K562 (cell line): ENCODE measurements around the gene ACRBP. TPM values are rescaled to one million over a fixed set of nuclear protein-coding genes. Genes with fewer than 3 reads are reported as not detected.

ENCODE experiments used
- ATAC-seq: fragments of 200-7000 bp; cut with Tn5 transposase; 3 replicates; pipeline ENCODE4 v1.9.1; 2020; ENCODE audit warnings: moderate library complexity
- BruUV-seq: library from RNA; stranded (reverse); fragments of 400-500 nt; replicated peaks from 2 replicates; lab custom pipeline; 2021; lab: Mats Ljungman, UMichigan
- CTCF ChIA-PET: fragments of 300-600 bp; formaldehyde crosslinking; extraction: SDS; loops from one replicate; lab custom pipeline; 2021; ENCODE audit warnings: low intra/inter-chr PET ratio; lab: Yijun Ruan, JAX
- POLR2A ChIA-PET: fragments of 300-600, 350-650 bp; sonication (Branson Sonifier 250); formaldehyde crosslinking; extraction: SDS; loops from one replicate; lab custom pipeline; 2021; ENCODE audit warnings: antibody characterized with exemption, inconsistent platforms; lab: Yijun Ruan, JAX
- DNase-seq, 4 experiments: peaks; one replicate each; pipeline versions ENCODE4 v3.0.0 to v3.0.0-alpha.2; 2011 to 2018; ENCODE audit warnings: low spot score in 3 of 4, mixed read lengths in 3 of 4; ENCODE audit errors: extremely low read depth in 1 of 4
- FAIRE-seq: peaks from 2 replicates; lab custom pipeline; 2011; peaks lifted over from hg19 to GRCh38; lab: Jason Lieb, UNC
- H2AFZ ChIP-seq: 2 replicates; pipeline ENCODE4 v1.6.0; 2011; ENCODE audit warnings: low read depth, low read length, control low read depth, inconsistent platforms
- H3K27ac ChIP-seq: fragments of 200-600 bp; 3 replicates; pipeline ENCODE4 v1.8.0; 2011; ENCODE audit warnings: low read depth, mild to moderate bottlenecking, control low read depth, inconsistent platforms, low read length, moderate library complexity, mixed read lengths; ENCODE audit errors: extremely low read depth
- H3K27me3 ChIP-seq, 2 experiments: fragments of 300-600 bp in 1 of 2; 2 replicates in 1 of 2; 3 replicates in 1 of 2; pipeline versions ENCODE4 v1.6.0 to v1.8.0; 2011; ENCODE audit warnings: inconsistent platforms in 2 of 2, low read length in 2 of 2, mild to moderate bottlenecking in 1 of 2, mixed read lengths in 1 of 2, moderate library complexity in 1 of 2; ENCODE audit not compliant: control insufficient read depth in 2 of 2, insufficient read depth in 2 of 2
- H3K36me3 ChIP-seq: fragments of 300-600 bp; 3 replicates; pipeline ENCODE4 v1.8.0; 2011; ENCODE audit warnings: mild to moderate bottlenecking, low read length, inconsistent platforms; ENCODE audit not compliant: control insufficient read depth, insufficient read depth
- H3K4me1 ChIP-seq, 2 experiments: fragments of 200-600 bp in 1 of 2; replicated peaks in 1 of 2; 2 replicates in 1 of 2; 3 replicates in 1 of 2; pipeline versions ENCODE4 v1.5.1 to v1.8.0; 2011; ENCODE audit warnings: inconsistent platforms in 2 of 2, low read length in 2 of 2, mild to moderate bottlenecking in 1 of 2, mixed read lengths in 1 of 2, moderate library complexity in 1 of 2; ENCODE audit not compliant: control insufficient read depth in 2 of 2, insufficient read depth in 2 of 2
- H3K4me2 ChIP-seq: 2 replicates; pipeline ENCODE4 v1.6.1; 2011; ENCODE audit warnings: low read length, control low read depth, inconsistent platforms, mixed read lengths; ENCODE audit not compliant: insufficient read depth
- H3K4me3 ChIP-seq: fragments of 200-600 bp; sonication (generic), shearing (Covaris generic); 2 replicates; pipeline ENCODE4 v1.5.1; 2016; ENCODE audit warnings: control low read depth, inconsistent platforms
- H3K79me2 ChIP-seq: fragments of 200-600 bp; 3 replicates; pipeline ENCODE4 v1.8.0; 2011; ENCODE audit warnings: low read length, inconsistent platforms; ENCODE audit not compliant: control insufficient read depth, insufficient read depth
- H3K9ac ChIP-seq, 2 experiments: 2 replicates each; pipeline versions ENCODE4 v1.6.0 to v1.6.1; 2011; ENCODE audit warnings: low read depth in 2 of 2, low read length in 2 of 2, control low read depth in 1 of 2, inconsistent platforms in 1 of 2, mild to moderate bottlenecking in 1 of 2, mixed read lengths in 1 of 2; ENCODE audit not compliant: insufficient read depth in 1 of 2
- H3K9me1 ChIP-seq: one replicate; pipeline ENCODE4 v1.6.0; 2011; ENCODE audit warnings: inconsistent platforms, mild to moderate bottlenecking, low read length, moderate library complexity; ENCODE audit not compliant: control insufficient read depth, insufficient read depth
- H3K9me3 ChIP-seq: replicated peaks from 2 replicates; pipeline ENCODE4 v1.5.1; 2011; ENCODE audit warnings: low read depth, low read length, inconsistent platforms; ENCODE audit not compliant: control insufficient read depth, insufficient read depth
- H4K20me1 ChIP-seq: replicated peaks from 2 replicates; pipeline ENCODE4 v1.6.1; 2011; ENCODE audit warnings: low read length, inconsistent platforms, mixed read lengths; ENCODE audit not compliant: control insufficient read depth, insufficient read depth
- BCOR ChIP-seq: fragments of 450-650 bp; IDR thresholded peaks from 2 replicates; pipeline ENCODE4 v1.6.1; 2016
- CEBPB ChIP-seq: fragments of 450-650 bp; IDR thresholded peaks from 2 replicates; pipeline ENCODE4 v1.6.1; 2016; ENCODE audit warnings: missing genetic modification characterization, missing compliant biosample characterization
- DPF2 ChIP-seq: fragments of 450-650 bp; IDR thresholded peaks from 2 replicates; pipeline ENCODE4 v1.6.1; 2016
- MCM3 ChIP-seq: fragments of 450-650 bp; IDR thresholded peaks from 2 replicates; pipeline ENCODE4 v1.6.1; 2016
- ZNF695 ChIP-seq: fragments of 450-650 bp; formaldehyde crosslinking; IDR thresholded peaks from 2 replicates; pipeline ENCODE4 v1.4.0; 2020; ENCODE audit warnings: mild to moderate bottlenecking, moderate library complexity
- WGBS: fragments of 100-300 bp; shearing (Covaris generic); methylation state at CpG from one replicate; pipeline ENCODE4 v1.1.6; 2016; ENCODE audit warnings: low coverage, mixed read lengths; ENCODE audit not compliant: insufficient coverage; ENCODE audit errors: missing lambda C conversion rate; 5-methylcytosine and 5-hydroxymethylcytosine counted together
- in situ Hi-C: fragments of 300-500 bp; cut with MboI; formaldehyde crosslinking; loops from 4 replicates; pipeline ENCODE4 v1.15.0; 2018; ENCODE audit warnings: inconsistent platforms, mixed read lengths
- intact Hi-C: fragments of 100-400 bp; cut with micrococcal nuclease; formaldehyde crosslinking; loops from 2 replicates; pipeline ENCODE4 v1.14.2; 2022
- polyA plus RNA-seq, 8 experiments: library from polyadenylated mRNA; depleted of rRNA in 4 of 8; stranded (reverse) in 5 of 8; unstranded in 3 of 8; fragments of >200 nt; fragmentation: Nextera tagmentation in 2 of 8; fragmentation: Illumina TruSeq in 1 of 8; extraction: Ambion mirVana in 2 of 8; extraction: Trizol in 1 of 8; gene quantifications; 2 replicates each; pipeline versions ENCODE4 v1.2.1 to v1.2.3, GENCODE V29; 2011 to 2014; ENCODE audit warnings: inconsistent platforms in 1 of 8, missing spikeins in 1 of 8
- total RNA-seq, 7 experiments: library from RNA; depleted of rRNA in 6 of 7; stranded (reverse); fragments of >200 nt in 6 of 7; fragmentation: Illumina TruSeq in 2 of 7; extraction: Trizol in 2 of 7; gene quantifications; 2 replicates each; pipeline versions ENCODE4 v1.2.1 to v1.2.3, GENCODE V29; 2011 to 2021; ENCODE audit warnings: low replicate concordance in 1 of 7
- TF ChIP-seq, protein P1 (sequence below), 2 experiments: fragments of 450-650 bp; IDR thresholded peaks; 2 replicates each; pipeline ENCODE4 v1.6.1; 2018; ENCODE audit warnings: mild to moderate bottlenecking in 2 of 2, low read depth in 1 of 2; ENCODE audit not compliant: partially characterized antibody in 2 of 2
- TF ChIP-seq, protein P2 (sequence below): fragments of 450-650 bp; IDR thresholded peaks from 2 replicates; pipeline ENCODE4 v1.6.1; 2016
- TF ChIP-seq, protein P3 (sequence below): fragments of 450-650 bp; IDR thresholded peaks from 2 replicates; pipeline ENCODE4 v1.6.1; 2016; ENCODE audit warnings: missing biosample characterization, missing genetic modification characterization
- TF ChIP-seq, protein P4 (sequence below): sonication (generic); formaldehyde crosslinking; IDR thresholded peaks from 2 replicates; pipeline ENCODE4 v1.8.0; 2022; ENCODE audit warnings: mild to moderate bottlenecking, missing genetic modification reagents, borderline replicate concordance

Gene ACRBP
- total and polyA plus RNA-seq, 9 of the 15 experiments (the other 6 are each of a cell fraction or from before 2014, with no cell fraction given), result 3.1 to 31.8 (median 8.4) TPM

DNA sequence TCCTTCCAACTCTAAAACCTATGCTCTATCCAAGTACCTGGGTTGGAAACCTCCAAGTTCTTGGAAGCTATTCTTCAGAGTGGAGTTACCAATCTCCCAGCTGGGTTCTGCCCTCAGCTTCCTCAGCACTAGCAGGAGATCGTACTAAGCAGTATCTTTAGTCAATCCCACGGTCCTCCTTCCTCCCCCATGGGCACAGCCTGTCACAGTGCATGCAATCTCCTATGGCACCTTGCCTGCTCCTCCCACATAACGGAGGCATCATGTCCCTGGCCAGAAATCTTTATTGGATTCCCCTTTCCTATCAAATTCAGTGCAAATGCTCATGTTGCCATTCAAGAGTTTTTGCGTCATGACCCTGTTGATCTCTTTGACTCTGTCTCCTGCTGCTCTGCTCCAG lies 6.1 kb downstream of the ACRBP start (continued):
- TF ChIP-seq, protein P1, sequence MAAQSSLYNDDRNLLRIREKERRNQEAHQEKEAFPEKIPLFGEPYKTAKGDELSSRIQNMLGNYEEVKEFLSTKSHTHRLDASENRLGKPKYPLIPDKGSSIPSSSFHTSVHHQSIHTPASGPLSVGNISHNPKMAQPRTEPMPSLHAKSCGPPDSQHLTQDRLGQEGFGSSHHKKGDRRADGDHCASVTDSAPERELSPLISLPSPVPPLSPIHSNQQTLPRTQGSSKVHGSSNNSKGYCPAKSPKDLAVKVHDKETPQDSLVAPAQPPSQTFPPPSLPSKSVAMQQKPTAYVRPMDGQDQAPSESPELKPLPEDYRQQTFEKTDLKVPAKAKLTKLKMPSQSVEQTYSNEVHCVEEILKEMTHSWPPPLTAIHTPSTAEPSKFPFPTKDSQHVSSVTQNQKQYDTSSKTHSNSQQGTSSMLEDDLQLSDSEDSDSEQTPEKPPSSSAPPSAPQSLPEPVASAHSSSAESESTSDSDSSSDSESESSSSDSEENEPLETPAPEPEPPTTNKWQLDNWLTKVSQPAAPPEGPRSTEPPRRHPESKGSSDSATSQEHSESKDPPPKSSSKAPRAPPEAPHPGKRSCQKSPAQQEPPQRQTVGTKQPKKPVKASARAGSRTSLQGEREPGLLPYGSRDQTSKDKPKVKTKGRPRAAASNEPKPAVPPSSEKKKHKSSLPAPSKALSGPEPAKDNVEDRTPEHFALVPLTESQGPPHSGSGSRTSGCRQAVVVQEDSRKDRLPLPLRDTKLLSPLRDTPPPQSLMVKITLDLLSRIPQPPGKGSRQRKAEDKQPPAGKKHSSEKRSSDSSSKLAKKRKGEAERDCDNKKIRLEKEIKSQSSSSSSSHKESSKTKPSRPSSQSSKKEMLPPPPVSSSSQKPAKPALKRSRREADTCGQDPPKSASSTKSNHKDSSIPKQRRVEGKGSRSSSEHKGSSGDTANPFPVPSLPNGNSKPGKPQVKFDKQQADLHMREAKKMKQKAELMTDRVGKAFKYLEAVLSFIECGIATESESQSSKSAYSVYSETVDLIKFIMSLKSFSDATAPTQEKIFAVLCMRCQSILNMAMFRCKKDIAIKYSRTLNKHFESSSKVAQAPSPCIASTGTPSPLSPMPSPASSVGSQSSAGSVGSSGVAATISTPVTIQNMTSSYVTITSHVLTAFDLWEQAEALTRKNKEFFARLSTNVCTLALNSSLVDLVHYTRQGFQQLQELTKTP (IDR thresholded peaks at IDR 0.05; ENCODE audit: low read depth in 1 of 2, partially characterized antibody in 2 of 2), result no peak

DNA sequence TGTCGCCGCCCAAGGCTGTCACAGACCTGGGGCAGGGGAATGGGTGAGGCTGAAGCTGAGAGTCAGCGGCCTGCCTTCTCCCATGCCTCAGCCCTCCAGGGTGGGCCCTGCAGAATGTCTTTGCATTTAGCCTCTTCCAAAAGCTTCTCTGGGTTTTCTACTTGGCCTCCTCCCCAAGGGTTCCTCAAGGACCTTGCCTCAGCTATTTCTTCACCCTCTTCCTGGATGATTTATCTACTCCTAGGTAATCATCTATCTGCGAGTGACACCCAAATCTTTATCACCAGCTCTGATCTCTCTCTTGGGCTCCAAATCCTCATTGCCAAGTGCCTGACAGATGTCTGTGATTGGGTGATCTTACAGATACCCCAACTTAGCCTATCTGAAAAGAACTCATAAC lies 6.7 kb downstream of the ACRBP start:
- in situ Hi-C loops (no loop called here), intact Hi-C loops (no loop called here)
- Histone ChIP-seq H3K9me3 (peaks cover 8% of the 10 kb centered on the region), H3K9ac (no peak overlapping the region), H3K4me3 (no peak overlapping the region), H3K79me2 (peaks cover 31% of the 10 kb centered on the region), H4K20me1 (no peaks in the 10 kb centered on the region), H3K27ac (peak overlapping the region; percentile 97; the same call in 1 of the 3 replicates), H3K36me3 (no peaks in the 10 kb centered on the region; the same call in 2 of the 3 replicates), H3K27me3 (no peaks in the 10 kb centered on the region), H3K4me2 (no peak overlapping the region), H3K4me1 (peaks cover 43 to 47% of the 10 kb centered on the region in 2 experiments; a peak in 4 of 5 replicates), H3K9me1 (no peaks in the 10 kb centered on the region), H2AFZ (no peak overlapping the region)
- CTCF ChIA-PET, result no interaction called here
- 13% methylated on average over 1 of the region's 4 CpGs for WGBS
- FAIRE-seq (no peak), DNase-seq (no peak), ATAC-seq (no peak)
- POLR2A ChIA-PET, result interaction anchor here (0.7 to 1.2 kb wide), 2 partner anchors 11 to 17 kb away, joined by 3 to 4 read pairs; no protein-coding TSS in a partner anchor
- BruUV-seq, result no TSS peak
- TF ChIP-seq DPF2 (no peak), BCOR (no peak), ZNF695 (CRISPR knock-in tag) (no peak), MCM3 (no peak), CEBPB (peak; percentile 11; the same call in 1 of the 2 replicates)
- TF ChIP-seq, protein P2, sequence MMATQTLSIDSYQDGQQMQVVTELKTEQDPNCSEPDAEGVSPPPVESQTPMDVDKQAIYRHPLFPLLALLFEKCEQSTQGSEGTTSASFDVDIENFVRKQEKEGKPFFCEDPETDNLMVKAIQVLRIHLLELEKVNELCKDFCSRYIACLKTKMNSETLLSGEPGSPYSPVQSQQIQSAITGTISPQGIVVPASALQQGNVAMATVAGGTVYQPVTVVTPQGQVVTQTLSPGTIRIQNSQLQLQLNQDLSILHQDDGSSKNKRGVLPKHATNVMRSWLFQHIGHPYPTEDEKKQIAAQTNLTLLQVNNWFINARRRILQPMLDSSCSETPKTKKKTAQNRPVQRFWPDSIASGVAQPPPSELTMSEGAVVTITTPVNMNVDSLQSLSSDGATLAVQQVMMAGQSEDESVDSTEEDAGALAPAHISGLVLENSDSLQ, result peak; percentile 21; the same call in 1 of the 2 replicates
- TF ChIP-seq, protein P3, sequence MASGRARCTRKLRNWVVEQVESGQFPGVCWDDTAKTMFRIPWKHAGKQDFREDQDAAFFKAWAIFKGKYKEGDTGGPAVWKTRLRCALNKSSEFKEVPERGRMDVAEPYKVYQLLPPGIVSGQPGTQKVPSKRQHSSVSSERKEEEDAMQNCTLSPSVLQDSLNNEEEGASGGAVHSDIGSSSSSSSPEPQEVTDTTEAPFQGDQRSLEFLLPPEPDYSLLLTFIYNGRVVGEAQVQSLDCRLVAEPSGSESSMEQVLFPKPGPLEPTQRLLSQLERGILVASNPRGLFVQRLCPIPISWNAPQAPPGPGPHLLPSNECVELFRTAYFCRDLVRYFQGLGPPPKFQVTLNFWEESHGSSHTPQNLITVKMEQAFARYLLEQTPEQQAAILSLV, result no peak
- TF ChIP-seq, protein P4, sequence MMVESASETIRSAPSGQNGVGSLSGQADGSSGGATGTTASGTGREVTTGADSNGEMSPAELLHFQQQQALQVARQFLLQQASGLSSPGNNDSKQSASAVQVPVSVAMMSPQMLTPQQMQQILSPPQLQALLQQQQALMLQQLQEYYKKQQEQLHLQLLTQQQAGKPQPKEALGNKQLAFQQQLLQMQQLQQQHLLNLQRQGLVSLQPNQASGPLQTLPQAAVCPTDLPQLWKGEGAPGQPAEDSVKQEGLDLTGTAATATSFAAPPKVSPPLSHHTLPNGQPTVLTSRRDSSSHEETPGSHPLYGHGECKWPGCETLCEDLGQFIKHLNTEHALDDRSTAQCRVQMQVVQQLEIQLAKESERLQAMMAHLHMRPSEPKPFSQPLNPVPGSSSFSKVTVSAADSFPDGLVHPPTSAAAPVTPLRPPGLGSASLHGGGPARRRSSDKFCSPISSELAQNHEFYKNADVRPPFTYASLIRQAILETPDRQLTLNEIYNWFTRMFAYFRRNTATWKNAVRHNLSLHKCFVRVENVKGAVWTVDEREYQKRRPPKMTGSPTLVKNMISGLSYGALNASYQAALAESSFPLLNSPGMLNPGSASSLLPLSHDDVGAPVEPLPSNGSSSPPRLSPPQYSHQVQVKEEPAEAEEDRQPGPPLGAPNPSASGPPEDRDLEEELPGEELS (CRISPR knock-in tag), result no peak
